ENCODE measurements around the gene CACNA1A. TPM values are rescaled to one million over a fixed set of nuclear protein-coding genes. Genes with fewer than 3 reads are reported as not detected.
A peak's percentile ranks its signal among the peaks of the same experiment; 100 is the strongest.

The CACNA1A gene
- total RNA-seq, 4 donors from 2014 or later = 1.1 TPM; not detected in 3

DNA sequence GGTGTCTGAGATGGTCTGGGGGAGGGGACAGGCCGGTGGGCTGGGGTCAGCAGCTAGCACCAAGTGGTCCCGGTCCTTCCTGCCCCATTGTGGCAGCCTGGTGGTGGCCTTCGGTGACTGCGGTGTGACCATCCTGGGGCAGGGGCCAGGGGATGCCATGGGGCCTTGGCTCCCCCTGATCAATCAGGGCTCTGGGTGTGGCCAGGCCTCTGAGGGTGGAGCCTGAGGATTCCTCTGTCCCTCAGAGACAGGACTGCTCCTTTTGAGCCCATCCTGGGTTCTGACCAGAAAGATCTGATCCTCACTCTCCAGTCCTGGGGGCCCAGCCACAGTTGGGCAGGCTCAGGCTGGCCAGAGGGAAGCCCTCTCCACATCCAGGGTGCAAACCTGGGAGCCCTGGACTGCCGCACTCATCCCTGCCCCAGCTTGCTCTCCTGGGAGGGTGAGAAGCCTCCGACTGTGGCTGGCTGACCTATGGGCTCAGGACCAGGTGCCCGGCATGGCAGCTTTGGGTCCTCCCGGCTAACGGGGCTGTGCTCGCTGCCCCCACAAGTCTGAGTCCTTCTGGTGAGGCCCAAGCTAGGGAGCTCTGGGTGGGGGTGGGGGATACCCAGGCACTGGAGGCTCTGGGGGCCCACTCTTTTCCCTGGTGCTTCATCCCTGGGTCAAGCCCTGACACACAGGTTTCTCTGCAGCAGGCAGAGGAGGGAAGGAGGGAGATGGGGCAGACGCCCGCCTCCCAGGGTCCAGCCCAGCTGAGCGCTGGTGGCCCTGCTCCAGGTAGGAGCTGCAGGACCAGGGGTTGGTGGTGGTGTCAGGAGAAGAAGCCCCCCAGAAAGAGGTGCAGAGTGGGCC lies 296.6 kb downstream of the CACNA1A start:
- H3K27me3 ChIP-seq = no peaks in the 10 kb centered on the region
- peaks cover 5 to 23% (median 6%) of the 10 kb centered on the region in 3 donors for H3K4me1 ChIP-seq
- WGBS, 2 donors = 64% methylated on average over 7 of the region's 13 CpGs; no CpG with 5 or more reads in 1 of the 2 donors
- no peaks in the 10 kb centered on the region for H3K9me3 ChIP-seq
- no peak overlapping the region for H3K27ac ChIP-seq
- TF ChIP-seq, protein P1, sequence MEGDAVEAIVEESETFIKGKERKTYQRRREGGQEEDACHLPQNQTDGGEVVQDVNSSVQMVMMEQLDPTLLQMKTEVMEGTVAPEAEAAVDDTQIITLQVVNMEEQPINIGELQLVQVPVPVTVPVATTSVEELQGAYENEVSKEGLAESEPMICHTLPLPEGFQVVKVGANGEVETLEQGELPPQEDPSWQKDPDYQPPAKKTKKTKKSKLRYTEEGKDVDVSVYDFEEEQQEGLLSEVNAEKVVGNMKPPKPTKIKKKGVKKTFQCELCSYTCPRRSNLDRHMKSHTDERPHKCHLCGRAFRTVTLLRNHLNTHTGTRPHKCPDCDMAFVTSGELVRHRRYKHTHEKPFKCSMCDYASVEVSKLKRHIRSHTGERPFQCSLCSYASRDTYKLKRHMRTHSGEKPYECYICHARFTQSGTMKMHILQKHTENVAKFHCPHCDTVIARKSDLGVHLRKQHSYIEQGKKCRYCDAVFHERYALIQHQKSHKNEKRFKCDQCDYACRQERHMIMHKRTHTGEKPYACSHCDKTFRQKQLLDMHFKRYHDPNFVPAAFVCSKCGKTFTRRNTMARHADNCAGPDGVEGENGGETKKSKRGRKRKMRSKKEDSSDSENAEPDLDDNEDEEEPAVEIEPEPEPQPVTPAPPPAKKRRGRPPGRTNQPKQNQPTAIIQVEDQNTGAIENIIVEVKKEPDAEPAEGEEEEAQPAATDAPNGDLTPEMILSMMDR (IDR thresholded peaks at IDR 0.05) = no peak
- TF ChIP-seq POLR2A (IDR thresholded peaks at IDR 0.05) = no peak
- intact Hi-C loops (cut with DNase I) = no loop called here
- H3K36me3 ChIP-seq = no peaks in the 10 kb centered on the region
- no peak overlapping the region for H3K4me3 ChIP-seq
- no peak for DNase-seq

DNA sequence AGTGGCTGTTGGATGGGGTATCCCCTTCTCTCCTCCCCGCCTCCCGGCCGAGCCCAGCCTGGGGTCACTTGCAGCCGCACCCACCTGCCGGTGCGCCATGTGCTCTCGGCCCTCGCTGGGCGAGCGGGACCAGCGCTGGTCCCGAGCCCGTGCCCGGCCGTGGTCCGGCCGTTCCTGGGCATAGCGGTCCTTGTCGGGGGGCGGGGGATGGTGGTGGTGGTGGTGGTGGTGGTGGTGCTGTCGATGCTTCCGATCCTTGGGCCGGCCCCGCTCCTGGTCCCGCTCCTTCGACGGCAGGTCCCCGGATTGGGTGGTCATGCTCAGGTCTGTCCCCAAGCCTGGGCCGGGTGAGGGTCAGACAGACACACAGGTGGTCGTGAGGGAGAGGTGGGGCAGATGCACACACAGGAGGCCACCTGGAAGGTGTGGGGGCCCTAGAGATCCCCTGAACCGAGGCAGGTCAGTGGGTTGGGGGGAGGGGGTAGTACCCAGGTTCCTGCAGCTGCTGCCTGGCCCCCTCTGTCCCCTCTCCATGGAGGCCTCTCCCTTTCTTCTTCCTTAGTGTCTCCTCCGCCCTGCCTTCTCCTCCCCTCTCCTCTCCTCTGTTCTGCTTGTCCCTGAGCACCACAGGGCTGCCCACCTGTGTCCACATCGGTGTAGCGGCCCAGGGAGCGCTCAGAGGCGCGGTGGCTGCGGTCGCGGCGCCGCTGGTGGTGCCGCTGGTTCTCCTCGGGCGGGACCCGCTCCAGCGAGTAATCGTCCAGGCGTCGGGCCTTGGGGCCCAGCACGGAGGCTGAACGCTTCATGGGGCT lies 297.4 kb downstream of the CACNA1A start:
- peaks cover 5 to 23% (median 6%) of the 10 kb centered on the region in 3 donors for H3K4me1 ChIP-seq
- H3K4me3 ChIP-seq = peak overlapping the region; percentile 42 to 69 (median 54)
- no peaks in the 10 kb centered on the region for H3K36me3 ChIP-seq
- TF ChIP-seq, protein P1 (IDR thresholded peaks at IDR 0.05) = no peak
- no peak for TF ChIP-seq POLR2A (IDR thresholded peaks at IDR 0.05)
- 50 to 72% methylated on average over 9 to 20 of the region's 52 CpGs for WGBS, 2 donors
- DNase-seq = no peak
- H3K9me3 ChIP-seq = no peaks in the 10 kb centered on the region
- intact Hi-C loops (cut with DNase I) = no loop called here
- H3K27me3 ChIP-seq = no peaks in the 10 kb centered on the region
- peak overlapping the region; percentile 73 to 89 (median 75) for H3K27ac ChIP-seq

DNA sequence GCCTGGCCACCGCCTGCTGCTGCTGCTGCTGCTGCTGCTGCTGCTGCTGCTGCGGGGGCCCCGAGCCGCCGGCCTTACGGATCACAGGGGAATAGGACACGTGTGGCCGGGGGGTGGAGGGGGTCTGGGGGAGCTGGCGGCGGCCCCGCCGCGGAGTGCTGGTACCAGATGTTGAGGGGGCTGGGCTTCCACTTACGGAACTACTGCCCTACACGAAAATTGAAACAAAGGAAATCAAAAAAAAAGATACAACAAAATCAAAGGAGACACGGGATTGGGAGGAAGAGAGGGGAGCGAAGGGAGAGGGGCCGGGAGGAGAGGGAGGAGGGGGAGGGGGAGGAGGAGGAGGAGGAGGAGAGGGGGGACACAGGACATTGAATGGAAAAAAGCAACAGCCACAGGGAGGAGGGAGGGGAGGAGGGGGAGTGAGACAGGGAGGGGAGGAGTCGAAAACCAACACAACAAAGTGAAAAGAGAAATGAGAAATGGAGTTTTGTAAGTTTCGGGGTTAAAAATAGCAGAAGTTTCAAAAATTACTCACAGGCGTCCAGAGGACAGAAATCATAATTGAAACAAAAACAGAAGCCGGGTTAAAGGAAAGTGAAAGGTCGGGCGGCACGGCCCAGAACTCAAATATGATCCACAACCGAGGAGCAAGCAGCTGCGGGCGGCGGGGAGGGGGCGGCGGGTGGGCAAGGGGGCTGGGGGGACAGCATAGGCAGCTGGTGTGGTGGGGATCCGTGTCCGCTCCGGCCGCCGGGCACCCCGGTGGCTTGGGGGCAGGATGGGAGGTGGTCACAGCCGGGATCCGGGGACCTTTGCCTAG lies 298.2 kb downstream of the CACNA1A start:
- DNase-seq = no peak
- Histone ChIP-seq H3K4me3 (peak overlapping the region; percentile 42 to 69 (median 54)), H3K36me3 (no peaks in the 10 kb centered on the region)

DNA sequence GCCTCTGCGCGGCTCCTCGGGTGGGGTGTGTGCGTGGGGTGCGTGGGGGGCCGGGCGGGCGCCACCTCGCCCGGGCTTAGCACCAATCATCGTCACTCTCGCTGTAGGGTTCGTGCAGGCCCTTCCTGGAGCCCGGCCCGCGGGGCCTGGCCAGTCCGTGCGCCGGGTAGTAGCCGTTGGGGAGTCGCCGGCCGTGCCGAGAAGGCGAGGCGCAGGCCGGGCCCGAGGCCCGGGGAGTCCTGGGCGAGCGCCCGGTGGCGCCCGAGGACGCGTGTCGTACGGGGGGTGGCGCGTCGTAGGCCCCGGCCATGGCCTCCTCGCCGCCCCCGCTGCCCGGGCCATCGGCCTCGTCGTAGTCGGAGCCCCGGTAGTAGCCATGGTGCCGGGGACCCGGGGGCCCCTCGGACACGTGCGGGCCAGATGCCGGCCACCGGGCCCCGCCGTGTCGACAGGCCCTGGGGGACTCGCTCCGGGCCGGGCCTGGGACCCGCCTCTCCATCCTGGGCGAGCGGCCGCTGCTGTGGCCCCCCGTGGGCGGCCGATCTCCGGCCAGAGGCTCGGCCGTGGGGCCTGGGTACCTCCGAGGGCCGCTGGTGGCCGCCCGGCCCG lies 298.9 kb downstream of the CACNA1A start:
- H3K27ac ChIP-seq = peak overlapping the region; percentile 73 to 89 (median 75)
- TF ChIP-seq, protein P1 (IDR thresholded peaks at IDR 0.05) = no peak
- TF ChIP-seq POLR2A (IDR thresholded peaks at IDR 0.05) = no peak
- H3K27me3 ChIP-seq = no peaks in the 10 kb centered on the region
- peaks cover 5 to 23% (median 6%) of the 10 kb centered on the region in 3 donors for H3K4me1 ChIP-seq
- peak overlapping the region; percentile 42 to 69 (median 54) for H3K4me3 ChIP-seq
- H3K9me3 ChIP-seq = no peaks in the 10 kb centered on the region
- H3K36me3 ChIP-seq = no peaks in the 10 kb centered on the region
- no CpG with 5 or more reads among the region's 79 CpGs for WGBS, 2 donors
- no peak for DNase-seq
- intact Hi-C loops (cut with DNase I) = no loop called here

More for the DNA sequence above, 298.2 kb downstream of the CACNA1A start:
- TF ChIP-seq POLR2A (IDR thresholded peaks at IDR 0.05) = no peak
- TF ChIP-seq, protein P1 (IDR thresholded peaks at IDR 0.05) = no peak
- Histone ChIP-seq H3K4me1 (peaks cover 5 to 23% (median 6%) of the 10 kb centered on the region in 3 donors), H3K27me3 (no peaks in the 10 kb centered on the region), H3K9me3 (no peaks in the 10 kb centered on the region), H3K27ac (peak overlapping the region; percentile 73 to 89 (median 75))
- intact Hi-C loops (cut with DNase I) = no loop called here
- 5 to 6% methylated on average over 6 to 28 of the region's 39 CpGs for WGBS, 2 donors

Data from esophagus squamous epithelium (tissue), 5 donors.